Tibial nerve (tissue), 4 donors: ENCODE measurements around the gene BAHCC1. TPM values are rescaled to one million over a fixed set of nuclear protein-coding genes. Genes with fewer than 3 reads are reported as not detected.

ENCODE experiments used
- DNase-seq, 2 donors: peaks; one replicate each; pipeline ENCODE4 v3.0.0-alpha.2; 2019; ENCODE audit warnings: low spot score in 2 of 2
- H3K27ac ChIP-seq, 4 donors: fragments of 200-600 bp; sonication (generic) in 3 of 4; one replicate each; pipeline ENCODE4 v1.5.1; 2017 to 2019; ENCODE audit warnings: mild to moderate bottlenecking in 1 of 4
- H3K27me3 ChIP-seq, 2 donors: fragments of 200-600 bp; sonication (generic) in 1 of 2; one replicate each; pipeline versions ENCODE4 v1.5.1 to v1.6.0; 2017 to 2019
- H3K36me3 ChIP-seq, 3 donors: fragments of 200-600 bp; sonication (generic); one replicate each; pipeline ENCODE4 v1.5.1; 2018 to 2019
- H3K4me1 ChIP-seq, 4 donors: fragments of 200-600 bp; sonication (generic) in 3 of 4; one replicate each; pipeline ENCODE4 v1.5.1; 2017 to 2019
- H3K4me3 ChIP-seq, 4 donors: fragments of 200-600 bp; sonication (generic) in 3 of 4; one replicate each; pipeline ENCODE4 v1.5.1; 2017 to 2019; ENCODE audit warnings: mild to moderate bottlenecking in 1 of 4, moderate library complexity in 1 of 4
- H3K9me3 ChIP-seq, 4 donors: fragments of 200-600 bp; sonication (generic) in 3 of 4; one replicate each; pipeline ENCODE4 v1.5.1; 2017 to 2019
- CTCF ChIP-seq, 5 experiments: fragments of 200-600 bp in 3 of 5; fragments of 450-650 bp in 2 of 5; sonication (generic) in 3 of 5; IDR thresholded peaks; one replicate each; pipeline ENCODE4 v1.5.1; 2016 to 2019; ENCODE audit warnings: antibody characterized with exemption in 5 of 5, mild to moderate bottlenecking in 3 of 5, moderate library complexity in 2 of 5
- EP300 ChIP-seq, 2 donors: sonication (generic); formaldehyde crosslinking; IDR thresholded peaks; one replicate each; pipeline ENCODE4 v1.6.1; 2017; ENCODE audit warnings: antibody characterized with exemption in 2 of 2, mild to moderate bottlenecking in 1 of 2
- POLR2A ChIP-seq, 2 donors: fragments of 450-650 bp; IDR thresholded peaks; one replicate each; pipeline ENCODE4 v1.6.1; 2017; ENCODE audit warnings: antibody characterized with exemption in 2 of 2, mild to moderate bottlenecking in 2 of 2, moderate library complexity in 2 of 2
- WGBS, 2 donors: methylation state at CpG; one replicate each; pipeline ENCODE4 v1.1.5; 2018; 5-methylcytosine and 5-hydroxymethylcytosine counted together
- total RNA-seq, 4 donors: library from RNA; depleted of rRNA; stranded (reverse); fragments of >200 nt; gene quantifications; one replicate each; pipeline ENCODE4 v1.1.0, GENCODE V29; 2016

The BAHCC1 gene
- total RNA-seq, 4 donors from 2014 or later: 15.1 to 38.7 (median 27.4) TPM

- Histone ChIP-seq H3K27me3 (no peaks in the 10 kb centered on the region), H3K27ac (no peak overlapping the region), H3K36me3 (no peaks in the 10 kb centered on the region), H3K4me3 (no peak overlapping the region), H3K9me3 (no peaks in the 10 kb centered on the region), H3K4me1 (peaks cover 0 to 12% (median 10%) of the 10 kb centered on the region in 4 donors)
- WGBS, 2 donors: 70 to 76% methylated on average over 30 to 34 of the region's 34 CpGs
- TF ChIP-seq POLR2A (IDR thresholded peaks at IDR 0.05): no peak
- no peak for TF ChIP-seq EP300 (IDR thresholded peaks at IDR 0.05)
- no peak for TF ChIP-seq CTCF (IDR thresholded peaks at IDR 0.05)
- no peak for DNase-seq
These were observed 14.4 kb upstream of the BAHCC1 start for GRCh38 chr17:81380666-81381518.

- Histone ChIP-seq H3K9me3 (no peaks in the 10 kb centered on the region), H3K36me3 (no peaks in the 10 kb centered on the region), H3K4me3 (no peak overlapping the region), H3K27ac (no peak overlapping the region), H3K27me3 (no peaks in the 10 kb centered on the region), H3K4me1 (peaks cover 0 to 21% (median 17%) of the 10 kb centered on the region in 4 donors)
- TF ChIP-seq EP300 (IDR thresholded peaks at IDR 0.05): no peak
- TF ChIP-seq CTCF (IDR thresholded peaks at IDR 0.05): no peak
- no peak for TF ChIP-seq POLR2A (IDR thresholded peaks at IDR 0.05)
- 88 to 90% methylated on average over 29 to 30 of the region's 37 CpGs for WGBS, 2 donors
- DNase-seq: no peak
These were observed 13.4 kb upstream of the BAHCC1 start for GRCh38 chr17:81381632-81382577.

- no peaks in the 10 kb centered on the region for H3K9me3 ChIP-seq
- peak overlapping the region in 1 of 4 donors; percentile 100 for H3K27ac ChIP-seq
- H3K27me3 ChIP-seq: no peaks in the 10 kb centered on the region
- TF ChIP-seq CTCF (IDR thresholded peaks at IDR 0.05) (no peak), EP300 (IDR thresholded peaks at IDR 0.05) (no peak), POLR2A (IDR thresholded peaks at IDR 0.05) (no peak)
- no peaks in the 10 kb centered on the region for H3K36me3 ChIP-seq
- no peak for DNase-seq
- 58 to 82% methylated on average over 2 to 6 of the region's 6 CpGs for WGBS, 2 donors
- peaks cover 0 to 25% (median 20%) of the 10 kb centered on the region in 4 donors for H3K4me1 ChIP-seq
- H3K4me3 ChIP-seq: no peak overlapping the region
These were observed 12.4 kb upstream of the BAHCC1 start for GRCh38 chr17:81382851-81383250.

- Histone ChIP-seq H3K36me3 (no peaks in the 10 kb centered on the region), H3K27me3 (no peaks in the 10 kb centered on the region), H3K9me3 (no peaks in the 10 kb centered on the region), H3K4me1 (peaks cover 0 to 34% (median 29%) of the 10 kb centered on the region in 4 donors), H3K4me3 (no peak overlapping the region), H3K27ac (peak overlapping the region in 2 of 4 donors; percentile 100)
- TF ChIP-seq CTCF (IDR thresholded peaks at IDR 0.05) (no peak), EP300 (IDR thresholded peaks at IDR 0.05) (no peak), POLR2A (IDR thresholded peaks at IDR 0.05) (no peak)
- 83 to 84% methylated on average over 14 to 23 of the region's 32 CpGs for whole genome bisulfite sequencing, 2 donors
- DNase-seq: no peak
These were observed 11.5 kb upstream of the BAHCC1 start for GRCh38 chr17:81383504-81384421.
